ENCODE results near the gene PHF12.

DNA sequence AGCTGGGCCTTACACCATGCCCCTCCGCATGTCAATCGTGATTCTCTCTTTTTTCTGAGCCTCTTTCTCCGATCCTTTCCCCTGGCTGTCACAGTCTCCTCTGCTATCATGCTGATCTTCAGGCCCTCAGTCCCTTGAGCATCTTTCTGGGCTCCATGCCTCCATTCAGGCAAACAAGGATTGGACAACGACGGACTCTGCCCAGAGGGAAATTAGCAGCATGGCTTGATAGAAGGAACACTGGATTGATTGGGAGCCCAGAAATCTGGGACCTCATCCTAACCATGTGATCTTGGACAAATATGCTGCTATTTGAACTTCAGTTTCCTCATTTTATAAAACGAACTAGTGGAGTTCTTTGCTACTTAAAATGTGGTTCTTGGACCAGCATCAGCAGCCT, 19.6 kb upstream of the PHF12 start:
- TF ChIP-seq, protein P1, sequence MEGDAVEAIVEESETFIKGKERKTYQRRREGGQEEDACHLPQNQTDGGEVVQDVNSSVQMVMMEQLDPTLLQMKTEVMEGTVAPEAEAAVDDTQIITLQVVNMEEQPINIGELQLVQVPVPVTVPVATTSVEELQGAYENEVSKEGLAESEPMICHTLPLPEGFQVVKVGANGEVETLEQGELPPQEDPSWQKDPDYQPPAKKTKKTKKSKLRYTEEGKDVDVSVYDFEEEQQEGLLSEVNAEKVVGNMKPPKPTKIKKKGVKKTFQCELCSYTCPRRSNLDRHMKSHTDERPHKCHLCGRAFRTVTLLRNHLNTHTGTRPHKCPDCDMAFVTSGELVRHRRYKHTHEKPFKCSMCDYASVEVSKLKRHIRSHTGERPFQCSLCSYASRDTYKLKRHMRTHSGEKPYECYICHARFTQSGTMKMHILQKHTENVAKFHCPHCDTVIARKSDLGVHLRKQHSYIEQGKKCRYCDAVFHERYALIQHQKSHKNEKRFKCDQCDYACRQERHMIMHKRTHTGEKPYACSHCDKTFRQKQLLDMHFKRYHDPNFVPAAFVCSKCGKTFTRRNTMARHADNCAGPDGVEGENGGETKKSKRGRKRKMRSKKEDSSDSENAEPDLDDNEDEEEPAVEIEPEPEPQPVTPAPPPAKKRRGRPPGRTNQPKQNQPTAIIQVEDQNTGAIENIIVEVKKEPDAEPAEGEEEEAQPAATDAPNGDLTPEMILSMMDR (IDR thresholded peaks at IDR 0.05), result no peak
- TF ChIP-seq POLR2A (IDR thresholded peaks at IDR 0.05), result no peak
